H9 (cell line): ENCODE results near the gene WNT3. TPM values are rescaled to one million over a fixed set of nuclear protein-coding genes. Genes with fewer than 3 reads are reported as not detected.

Experiments used
- DNase-seq: peaks from one replicate; pipeline ENCODE4 v3.0.0-alpha.2; 2017
- H2AFZ ChIP-seq: one replicate; pipeline ENCODE4 v1.6.1; 2013; ENCODE audit warnings: mild to moderate bottlenecking, low read length, control low read depth, moderate library complexity
- H2AK5ac ChIP-seq: 2 replicates; pipeline ENCODE4 v1.6.1; 2013; ENCODE audit warnings: low read length, control low read depth, mixed read lengths; ENCODE audit not compliant: insufficient read length
- H2BK120ac ChIP-seq: one replicate; pipeline ENCODE4 v1.6.1; 2013; ENCODE audit warnings: low read depth, mild to moderate bottlenecking, low read length, control low read depth, inconsistent platforms; ENCODE audit not compliant: poor library complexity, severe bottlenecking
- H2BK12ac ChIP-seq: 2 replicates; pipeline ENCODE4 v1.6.1; 2013; ENCODE audit warnings: low read length, control low read depth, mixed read lengths, low read depth; ENCODE audit not compliant: insufficient read length
- H2BK15ac ChIP-seq: 2 replicates; pipeline ENCODE4 v1.6.1; 2013; ENCODE audit warnings: low read depth, low read length, control low read depth
- H2BK20ac ChIP-seq: one replicate; pipeline ENCODE4 v1.6.1; 2013; ENCODE audit warnings: low read depth, mild to moderate bottlenecking, low read length, control low read depth, inconsistent platforms; ENCODE audit not compliant: poor library complexity, severe bottlenecking
- H2BK5ac ChIP-seq: 2 replicates; pipeline ENCODE4 v1.6.1; 2013; ENCODE audit warnings: low read length, control low read depth, mixed read lengths; ENCODE audit not compliant: insufficient read length
- H3K14ac ChIP-seq: 2 replicates; pipeline ENCODE4 v1.6.1; 2013; ENCODE audit warnings: low read length, control low read depth; ENCODE audit not compliant: insufficient read depth
- H3K18ac ChIP-seq: 2 replicates; pipeline ENCODE4 v1.6.1; 2013; ENCODE audit warnings: low read depth, mild to moderate bottlenecking, mixed read lengths, low read length, control low read depth; ENCODE audit not compliant: insufficient read length
- H3K23ac ChIP-seq: 2 replicates; pipeline ENCODE4 v1.6.1; 2013; ENCODE audit warnings: low read length, control low read depth, mixed read lengths, low read depth; ENCODE audit not compliant: insufficient read length
- H3K23me2 ChIP-seq: 2 replicates; pipeline ENCODE4 v1.6.1; 2013; ENCODE audit warnings: low read depth, mild to moderate bottlenecking, mixed read lengths, low read length, control low read depth; ENCODE audit not compliant: insufficient read length, poor library complexity, severe bottlenecking
- H3K27ac ChIP-seq: 2 replicates; pipeline ENCODE4 v1.5.1; 2013; ENCODE audit warnings: low read length, control low read depth, mixed read lengths, low read depth; ENCODE audit not compliant: insufficient read length
- H3K27me3 ChIP-seq: 2 replicates; pipeline ENCODE4 v1.6.1; 2013; ENCODE audit warnings: low read length, control low read depth, inconsistent platforms; ENCODE audit not compliant: insufficient read depth
- H3K4ac ChIP-seq: 2 replicates; pipeline ENCODE4 v1.6.1; 2013; ENCODE audit warnings: low read depth, mild to moderate bottlenecking, control low read depth, inconsistent platforms, low read length, moderate library complexity
- H3K4me1 ChIP-seq: 2 replicates; pipeline ENCODE4 v1.6.1; 2013; ENCODE audit warnings: low read length, control low read depth, inconsistent platforms; ENCODE audit not compliant: insufficient read depth
- H3K4me2 ChIP-seq: 2 replicates; pipeline ENCODE4 v1.6.1; 2013; ENCODE audit warnings: low read length, control low read depth, mixed read lengths; ENCODE audit not compliant: insufficient read length, insufficient read depth
- H3K56ac ChIP-seq: 2 replicates; pipeline ENCODE4 v1.6.1; 2013; ENCODE audit warnings: low read depth, mild to moderate bottlenecking, mixed read lengths, low read length, control low read depth; ENCODE audit not compliant: insufficient read length
- H3K79me1 ChIP-seq: 2 replicates; pipeline ENCODE4 v1.6.1; 2013; ENCODE audit warnings: low read depth, mild to moderate bottlenecking, moderate library complexity, low read length, control low read depth, inconsistent platforms; ENCODE audit not compliant: insufficient read depth, poor library complexity, severe bottlenecking
- H3K79me2 ChIP-seq: 2 replicates; pipeline ENCODE4 v1.6.1; 2013; ENCODE audit warnings: low read length, control low read depth, inconsistent platforms; ENCODE audit not compliant: insufficient read depth
- H3K9ac ChIP-seq: 2 replicates; pipeline ENCODE4 v1.6.1; 2013; ENCODE audit warnings: low read length, control low read depth, mixed read lengths; ENCODE audit not compliant: insufficient read length; ENCODE audit errors: extremely low read depth
- H3K9me3 ChIP-seq: one replicate; pipeline ENCODE4 v1.6.1; 2013; ENCODE audit warnings: low read depth, low read length, inconsistent platforms; ENCODE audit not compliant: control insufficient read depth
- H3T11ph ChIP-seq: one replicate; pipeline ENCODE4 v1.6.1; 2013; ENCODE audit warnings: mild to moderate bottlenecking, low read length, control low read depth, inconsistent platforms
- H4K20me1 ChIP-seq: one replicate; pipeline ENCODE4 v1.6.1; 2013; ENCODE audit not compliant: control insufficient read depth, insufficient read length, insufficient read depth
- H4K5ac ChIP-seq: 2 replicates; pipeline ENCODE4 v1.6.1; 2013; ENCODE audit warnings: low read depth, mild to moderate bottlenecking, mixed read lengths, low read length, control low read depth; ENCODE audit not compliant: insufficient read length
- H4K8ac ChIP-seq: replicated peaks from 2 replicates; pipeline ENCODE4 v1.6.1; 2013; ENCODE audit warnings: low read length, control low read depth, mixed read lengths, low read depth; ENCODE audit not compliant: insufficient read length
- H4K91ac ChIP-seq: 2 replicates; pipeline ENCODE4 v1.6.1; 2013; ENCODE audit warnings: low read depth, mild to moderate bottlenecking, moderate library complexity, mixed read lengths, low read length, control low read depth; ENCODE audit not compliant: insufficient read length
- H3K27ac Mint-ChIP-seq, 3 experiments: 2 replicates in 2 of 3; 3 replicates in 1 of 3; pipeline ENCODE4 v1.8.0; 2020 to 2021; ENCODE audit warnings: mixed read lengths in 3 of 3, mild to moderate bottlenecking in 1 of 3, moderate library complexity in 1 of 3
- H3K27me3 Mint-ChIP-seq: 2 replicates; pipeline ENCODE4 v1.8.0; 2021; ENCODE audit warnings: low read depth, mild to moderate bottlenecking, moderate library complexity, mixed read lengths
- H3K36me3 Mint-ChIP-seq, 3 experiments: 2 replicates in 2 of 3; 3 replicates in 1 of 3; pipeline ENCODE4 v1.8.0; 2020 to 2021; ENCODE audit warnings: low read depth in 3 of 3, mixed read lengths in 3 of 3; ENCODE audit not compliant: insufficient read depth in 1 of 3
- H3K4me1 Mint-ChIP-seq, 2 experiments: 2 replicates each; pipeline ENCODE4 v1.8.0; 2020; ENCODE audit warnings: mixed read lengths in 2 of 2
- H3K4me3 Mint-ChIP-seq, 2 experiments: 2 replicates in 1 of 2; 3 replicates in 1 of 2; pipeline ENCODE4 v1.8.0; 2020 to 2021; ENCODE audit warnings: mild to moderate bottlenecking in 2 of 2, mixed read lengths in 2 of 2, moderate library complexity in 1 of 2
- H3K9me3 Mint-ChIP-seq, 2 experiments: 2 replicates in 1 of 2; 3 replicates in 1 of 2; pipeline ENCODE4 v1.8.0; 2020; ENCODE audit warnings: mild to moderate bottlenecking in 2 of 2, mixed read lengths in 2 of 2, moderate library complexity in 1 of 2
- CTCF ChIP-seq: fragments of 200-600 bp; sonication (generic); conservative IDR thresholded peaks from 3 replicates; pipeline ENCODE4 v1.8.0; 2021; ENCODE audit warnings: antibody characterized with exemption, mild to moderate bottlenecking
- WGBS: extraction: QIAGEN DNeasy Blood & Tissue Kit; methylation state at CpG from one replicate; pipeline ENCODE4 v1.1.7; 2013; ENCODE audit warnings: missing lambda C conversion rate, low lambda C conversion rate, mixed read lengths; ENCODE audit not compliant: insufficient read length; ENCODE audit errors: extremely low coverage; 5-methylcytosine and 5-hydroxymethylcytosine counted together
- total RNA-seq: library from RNA; stranded (reverse); gene quantifications from 2 replicates; pipeline ENCODE4 v1.2.1, GENCODE V29; 2021

The WNT3 gene
- total RNA-seq, 1 experiment from 2014 or later, result 22.4 TPM

GRCh38 chr17:46788300-46788699, 30.2 kb downstream of the WNT3 start:
- H3K9me3 Mint-ChIP-seq, result peaks cover 5 to 12% of the 10 kb centered on the region in 2 experiments; a peak in 4 of 5 replicates
- no CpG with 5 or more reads among the region's 5 CpGs for WGBS
- Histone ChIP-seq H2AK5ac (no peak overlapping the region), H3K27me3 (no peaks in the 10 kb centered on the region; the same call in 1 of the 2 replicates), H3K18ac (no peak overlapping the region), H3T11ph (no peak overlapping the region), H3K79me1 (no peaks in the 10 kb centered on the region), H2BK120ac (no peak overlapping the region), H3K27ac (no peak overlapping the region), H3K14ac (no peak overlapping the region), H4K5ac (no peak overlapping the region), H3K23me2 (no peaks in the 10 kb centered on the region), H3K4ac (no peak overlapping the region), H2BK15ac (no peak overlapping the region), H2AFZ (no peak overlapping the region), H4K20me1 (no peaks in the 10 kb centered on the region), H2BK5ac (no peak overlapping the region), H3K4me2 (no peak overlapping the region), H3K23ac (no peak overlapping the region), H3K56ac (no peak overlapping the region), H4K91ac (no peak overlapping the region), H3K79me2 (no peaks in the 10 kb centered on the region), H3K9me3 (no peaks in the 10 kb centered on the region), H3K4me1 (0 out of 2 replicates have a peak, but pooled peaks cover 2% of the 10 kb centered on the region), H3K9ac (no peak overlapping the region), H4K8ac (no peak overlapping the region), H2BK20ac (no peak overlapping the region), H2BK12ac (no peak overlapping the region)
- H3K4me3 Mint-ChIP-seq, result no peak overlapping the region
- TF ChIP-seq CTCF, result no peak
- DNase-seq, result no peak
- H3K36me3 Mint-ChIP-seq, result peaks cover 2 to 20% (median 9%) of the 10 kb centered on the region in 3 experiments; a peak in 5 of 7 replicates
- no peak overlapping the region for H3K27ac Mint-ChIP-seq
- H3K4me1 Mint-ChIP-seq, result peaks cover 25 to 40% of the 10 kb centered on the region in 2 experiments
- peaks cover 73% of the 10 kb centered on the region for H3K27me3 Mint-ChIP-seq
